Loucy (cell line): ENCODE results near the gene KNDC1.

ENCODE experiments used
- H2AFZ ChIP-seq: fragments of 200-600 bp; sonication (generic); 2 replicates; pipeline ENCODE4 v1.6.0; 2016; ENCODE audit warnings: antibody characterized with exemption, mild to moderate bottlenecking, low read length, moderate library complexity
- H3F3A ChIP-seq: fragments of 200-600 bp; 2 replicates; pipeline ENCODE4 v1.6.0; 2016; ENCODE audit warnings: antibody characterized with exemption, low read depth, mild to moderate bottlenecking
- H3K27me3 ChIP-seq: fragments of 200-600 bp; sonication (generic); 2 replicates; pipeline ENCODE4 v1.6.1; 2014; ENCODE audit warnings: low read length, mild to moderate bottlenecking; ENCODE audit not compliant: insufficient read depth, poor library complexity, severe bottlenecking
- H3K36me3 ChIP-seq: fragments of 200-600 bp; sonication (generic); 2 replicates; pipeline ENCODE4 v1.6.1; 2016; ENCODE audit warnings: low read length; ENCODE audit not compliant: insufficient read depth
- H3K4me1 ChIP-seq: fragments of 200-600 bp; sonication (generic); 2 replicates; pipeline ENCODE4 v1.5.1; 2014; ENCODE audit warnings: low read length, mild to moderate bottlenecking; ENCODE audit not compliant: insufficient read depth, poor library complexity, severe bottlenecking
- H3K4me2 ChIP-seq: fragments of 200-600 bp; sonication (generic); 2 replicates; pipeline ENCODE4 v1.6.0; 2014; ENCODE audit warnings: antibody characterized with exemption, low read length, low read depth, mild to moderate bottlenecking; ENCODE audit not compliant: poor library complexity, severe bottlenecking
- H3K4me3 ChIP-seq: fragments of 200-600 bp; sonication (generic); 2 replicates; pipeline ENCODE4 v1.5.1; 2014; ENCODE audit warnings: low read length, mild to moderate bottlenecking, mixed read lengths; ENCODE audit not compliant: poor library complexity, severe bottlenecking
- H3K79me2 ChIP-seq: fragments of 200-600 bp; sonication (generic); 2 replicates; pipeline ENCODE4 v1.6.1; 2014; ENCODE audit warnings: low read length; ENCODE audit not compliant: insufficient read depth
- H3K9ac ChIP-seq: fragments of 200-600 bp; sonication (generic); 2 replicates; pipeline ENCODE4 v1.6.0; 2014; ENCODE audit warnings: mild to moderate bottlenecking, low read depth, low read length, moderate library complexity; ENCODE audit not compliant: poor library complexity, severe bottlenecking
- H3K9me2 ChIP-seq: fragments of 200-600 bp; sonication (generic); replicated peaks from 2 replicates; pipeline ENCODE4 v1.6.1; 2016; ENCODE audit warnings: low read depth, low read length, mixed read lengths
- H3K9me3 ChIP-seq: fragments of 200-600 bp; sonication (generic); 2 replicates; pipeline ENCODE4 v1.6.1; 2014; ENCODE audit warnings: mild to moderate bottlenecking, antibody characterized with exemption, low read length, low read depth; ENCODE audit not compliant: insufficient read depth
- H4K20me1 ChIP-seq: fragments of 200-600 bp; sonication (generic); 2 replicates; pipeline ENCODE4 v1.6.0; 2014; ENCODE audit warnings: antibody characterized with exemption, low read length, mild to moderate bottlenecking; ENCODE audit not compliant: insufficient read depth, poor library complexity, severe bottlenecking
- CTCF ChIP-seq: fragments of 200-600 bp; sonication (generic); conservative IDR thresholded peaks from 2 replicates; pipeline ENCODE4 v1.5.1; 2014; ENCODE audit warnings: mild to moderate bottlenecking, antibody characterized with exemption, low read length
- EZH2phosphoT487 ChIP-seq: fragments of 200-600 bp; IDR thresholded peaks from 2 replicates; pipeline ENCODE4 v1.6.1; 2018; ENCODE audit warnings: antibody characterized with exemption, mild to moderate bottlenecking, moderate library complexity, borderline replicate concordance

KNDC1 gene

GRCh38 chr10:133161486-133162109 is 1.6 kb downstream of the KNDC1 start:
- Histone ChIP-seq H2AFZ (no peak overlapping the region), H3K79me2 (no peaks in the 10 kb centered on the region), H3K36me3 (no peaks in the 10 kb centered on the region), H3F3A (no peaks in the 10 kb centered on the region), H3K4me2 (no peak overlapping the region), H3K27me3 (no peaks in the 10 kb centered on the region), H4K20me1 (no peaks in the 10 kb centered on the region), H3K9ac (no peak overlapping the region), H3K4me3 (no peak overlapping the region), H3K9me2 (no peaks in the 10 kb centered on the region), H3K9me3 (peaks cover 16% of the 10 kb centered on the region; the same call in 1 of the 2 replicates), H3K4me1 (no peaks in the 10 kb centered on the region)
- TF ChIP-seq EZH2phosphoT487 (no peak), CTCF (no peak)

- Histone ChIP-seq H3K79me2 (no peaks in the 10 kb centered on the region), H3F3A (no peaks in the 10 kb centered on the region), H3K9ac (no peak overlapping the region), H3K27me3 (no peaks in the 10 kb centered on the region), H3K4me1 (no peaks in the 10 kb centered on the region), H3K9me2 (no peaks in the 10 kb centered on the region), H3K36me3 (no peaks in the 10 kb centered on the region), H3K4me2 (no peak overlapping the region), H3K9me3 (peaks cover 16% of the 10 kb centered on the region; the same call in 1 of the 2 replicates), H2AFZ (no peak overlapping the region), H3K4me3 (no peak overlapping the region), H4K20me1 (no peaks in the 10 kb centered on the region)
- no peak for TF ChIP-seq CTCF
These were observed 2.3 kb downstream of the KNDC1 start for GRCh38 chr10:133162178-133162909.

GRCh38 chr10:133162910-133163856 is 3.2 kb downstream of the KNDC1 start:
- TF ChIP-seq CTCF (no peak), EZH2phosphoT487 (no peak)
- H3K79me2 ChIP-seq, result no peaks in the 10 kb centered on the region
- H2AFZ ChIP-seq, result no peak overlapping the region
- H3K36me3 ChIP-seq, result no peaks in the 10 kb centered on the region
- no peaks in the 10 kb centered on the region for H3K27me3 ChIP-seq
- no peaks in the 10 kb centered on the region for H4K20me1 ChIP-seq
- no peaks in the 10 kb centered on the region for H3K4me1 ChIP-seq
- H3K4me2 ChIP-seq, result no peak overlapping the region
- no peak overlapping the region for H3K9ac ChIP-seq
- peaks cover 24% of the 10 kb centered on the region; the same call in 1 of the 2 replicates for H3K9me3 ChIP-seq
- no peaks in the 10 kb centered on the region for H3K9me2 ChIP-seq
- no peak overlapping the region for H3K4me3 ChIP-seq
- no peaks in the 10 kb centered on the region for H3F3A ChIP-seq
